Right lobe of liver (tissue), 4 donors: ENCODE measurements around the gene NAA60.

Experiments used
- POLR2A ChIP-seq: fragments of 450-650 bp; IDR thresholded peaks from one replicate; pipeline ENCODE4 v1.6.1; 2017; ENCODE audit warnings: antibody characterized with exemption, mild to moderate bottlenecking
- TF ChIP-seq, protein P1 (sequence below), 4 donors: fragments of 200-600 bp in 3 of 4; fragments of 450-650 bp in 1 of 4; IDR thresholded peaks; one replicate each; pipeline versions ENCODE4 v1.5.1 to v1.8.0; 2016 to 2022; ENCODE audit warnings: antibody characterized with exemption in 4 of 4, mild to moderate bottlenecking in 2 of 4
- donor health status: DM: no; HTN: no; CAD: no.
- donor health status: DM: no; HTN: no; CAD: no.
- donor health status: DM: no; HTN: yes; CAD: no.

GRCh38 chr16:3488801-3489200, 45.3 kb downstream of the NAA60 start:
- no peak for TF ChIP-seq POLR2A
- TF ChIP-seq, protein P1, sequence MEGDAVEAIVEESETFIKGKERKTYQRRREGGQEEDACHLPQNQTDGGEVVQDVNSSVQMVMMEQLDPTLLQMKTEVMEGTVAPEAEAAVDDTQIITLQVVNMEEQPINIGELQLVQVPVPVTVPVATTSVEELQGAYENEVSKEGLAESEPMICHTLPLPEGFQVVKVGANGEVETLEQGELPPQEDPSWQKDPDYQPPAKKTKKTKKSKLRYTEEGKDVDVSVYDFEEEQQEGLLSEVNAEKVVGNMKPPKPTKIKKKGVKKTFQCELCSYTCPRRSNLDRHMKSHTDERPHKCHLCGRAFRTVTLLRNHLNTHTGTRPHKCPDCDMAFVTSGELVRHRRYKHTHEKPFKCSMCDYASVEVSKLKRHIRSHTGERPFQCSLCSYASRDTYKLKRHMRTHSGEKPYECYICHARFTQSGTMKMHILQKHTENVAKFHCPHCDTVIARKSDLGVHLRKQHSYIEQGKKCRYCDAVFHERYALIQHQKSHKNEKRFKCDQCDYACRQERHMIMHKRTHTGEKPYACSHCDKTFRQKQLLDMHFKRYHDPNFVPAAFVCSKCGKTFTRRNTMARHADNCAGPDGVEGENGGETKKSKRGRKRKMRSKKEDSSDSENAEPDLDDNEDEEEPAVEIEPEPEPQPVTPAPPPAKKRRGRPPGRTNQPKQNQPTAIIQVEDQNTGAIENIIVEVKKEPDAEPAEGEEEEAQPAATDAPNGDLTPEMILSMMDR (IDR thresholded peaks at IDR 0.05), result no peak
